Measurements from ENCODE around the gene PPFIA1.

- TF ChIP-seq CTCF (conservative IDR thresholded peaks at IDR 0.05; ENCODE audit: low read depth, low read length), result no peak
- no peak for TF ChIP-seq EZH2 (IDR thresholded peaks at IDR 0.05; ENCODE audit: borderline replicate concordance, low read depth, low read length, poor library complexity, severe bottlenecking)
Observed at GRCh38 chr11:70247710-70248072, 22.8 kb upstream of the PPFIA1 start.

Data from A673 (cell line).